Cardiac fibroblast (primary cell): ENCODE results near the gene L1CAM.

ENCODE experiments used
- DNase-seq, 2 donors: peaks; one replicate each; pipeline versions ENCODE4 v3.0.0 to v3.0.0-alpha.2; 2010; ENCODE audit warnings: low read depth in 2 of 2
- H3K4me3 ChIP-seq, 2 donors: replicated peaks in 1 of 2; 1 replicate in 1 of 2; 2 replicates in 1 of 2; pipeline ENCODE4 v1.5.1; 2011; ENCODE audit warnings: low read depth in 2 of 2, low read length in 2 of 2, mild to moderate bottlenecking in 2 of 2, moderate library complexity in 1 of 2
- CTCF ChIP-seq: IDR thresholded peaks from one replicate; pipeline ENCODE4 v1.5.1; 2011; ENCODE audit warnings: low read depth, mild to moderate bottlenecking, low read length, inconsistent platforms

The L1CAM gene

GRCh38 chrX:153917869-153918268, 31.9 kb upstream of the L1CAM start:
- H3K4me3 ChIP-seq, result no peak overlapping the region
- no peak for TF ChIP-seq CTCF
- DNase-seq, result no peak

- DNase-seq, result no peak
- no peak overlapping the region for H3K4me3 ChIP-seq
- no peak for TF ChIP-seq CTCF
Observed at GRCh38 chrX:153913701-153914100, 27.7 kb upstream of the L1CAM start.

GRCh38 chrX:153913211-153913610, 27.2 kb upstream of the L1CAM start:
- TF ChIP-seq CTCF, result no peak
- no peak overlapping the region for H3K4me3 ChIP-seq
- DNase-seq, result no peak

GRCh38 chrX:153911798-153912197, 25.8 kb upstream of the L1CAM start:
- H3K4me3 ChIP-seq, result no peak overlapping the region
- no peak for DNase-seq
- no peak for TF ChIP-seq CTCF

- no peak overlapping the region for H3K4me3 ChIP-seq
- no peak for TF ChIP-seq CTCF
- DNase-seq, result no peak
Observed at GRCh38 chrX:153910446-153910845, 24.5 kb upstream of the L1CAM start.

GRCh38 chrX:153909980-153910360, 24.0 kb upstream of the L1CAM start:
- H3K4me3 ChIP-seq, result no peak overlapping the region
- TF ChIP-seq CTCF, result no peak
- no peak for DNase-seq
